Cerebellar nuclear complex (tissue), 1 donor: ENCODE results near the gene FOXP1.

Experiments
- DNase-seq, 2 experiments: peaks; one replicate each; lab custom pipeline; 2025; lab: John Stamatoyannopoulos, UW

Gene FOXP1

GRCh38 chr3:71143493-71143892, 440.0 kb downstream of the FOXP1 start:
- no peak for DNase-seq

GRCh38 chr3:71142441-71143161, 440.9 kb downstream of the FOXP1 start:
- no peak for DNase-seq

GRCh38 chr3:71140477-71140876, 443.1 kb downstream of the FOXP1 start:
- DNase-seq, result no peak

- no peak for DNase-seq
These were observed 444.0 kb downstream of the FOXP1 start for GRCh38 chr3:71139496-71139895.

- DNase-seq, result no peak
These were observed 445.1 kb downstream of the FOXP1 start for GRCh38 chr3:71138410-71138809.

- no peak for DNase-seq
These were observed 447.3 kb downstream of the FOXP1 start for GRCh38 chr3:71136276-71136675.

GRCh38 chr3:71135373-71136088, 448.0 kb downstream of the FOXP1 start:
- DNase-seq, result no peak

GRCh38 chr3:71134521-71134920, 449.0 kb downstream of the FOXP1 start:
- no peak for DNase-seq

GRCh38 chr3:71133865-71134264, 449.7 kb downstream of the FOXP1 start:
- DNase-seq, result no peak

- DNase-seq, result no peak
These were observed 450.4 kb downstream of the FOXP1 start for GRCh38 chr3:71132995-71133730.

- DNase-seq, result no peak
These were observed 451.9 kb downstream of the FOXP1 start for GRCh38 chr3:71131375-71132314.

GRCh38 chr3:71130471-71131374, 452.8 kb downstream of the FOXP1 start:
- no peak for DNase-seq

- DNase-seq, result no peak
These were observed 453.7 kb downstream of the FOXP1 start for GRCh38 chr3:71129611-71130431.

- no peak for DNase-seq
These were observed 454.6 kb downstream of the FOXP1 start for GRCh38 chr3:71128961-71129360.

- no peak for DNase-seq
These were observed 455.7 kb downstream of the FOXP1 start for GRCh38 chr3:71127844-71128243.

GRCh38 chr3:71127052-71127831, 456.3 kb downstream of the FOXP1 start:
- no peak for DNase-seq

- no peak for DNase-seq
These were observed 457.8 kb downstream of the FOXP1 start for GRCh38 chr3:71125738-71126137.

GRCh38 chr3:71124048-71124447, 459.5 kb downstream of the FOXP1 start:
- no peak for DNase-seq

- no peak for DNase-seq
These were observed 460.9 kb downstream of the FOXP1 start for GRCh38 chr3:71122641-71123040.
